Stomach (tissue), 4 donors: ENCODE results near the gene FXR2.

Source experiments
- CTCF ChIP-seq, 7 experiments: fragments of 450-650 bp in 4 of 7; fragments of 200-600 bp in 3 of 7; sonication (generic) in 3 of 7; IDR thresholded peaks; one replicate each; pipeline ENCODE4 v1.5.1; 2016 to 2019; ENCODE audit warnings: antibody characterized with exemption in 7 of 7, control low read depth in 2 of 7, mild to moderate bottlenecking in 1 of 7
- POLR2A ChIP-seq, 4 donors: fragments of 450-650 bp; IDR thresholded peaks; one replicate each; pipeline ENCODE4 v1.6.1; 2016; ENCODE audit warnings: antibody characterized with exemption in 4 of 4, control low read depth in 2 of 4, mild to moderate bottlenecking in 1 of 4, moderate library complexity in 1 of 4
- POLR2AphosphoS5 ChIP-seq, 3 donors: sonication (generic); formaldehyde crosslinking; IDR thresholded peaks; one replicate each; pipeline ENCODE4 v1.6.1; 2016; ENCODE audit warnings: antibody characterized with exemption in 3 of 3

- TF ChIP-seq CTCF (IDR thresholded peaks at IDR 0.05) (no peak), POLR2A (IDR thresholded peaks at IDR 0.05) (no peak), POLR2AphosphoS5 (IDR thresholded peaks at IDR 0.05) (no peak)
Observed at GRCh38 chr17:7579834-7580603, 34.7 kb downstream of the FXR2 start.
